ENCODE results near the gene ZNF14.
"Not testable (repeated sequence)": the region's sequence is repeated elsewhere in the genome, so short reads cannot be mapped to it uniquely, and the experiment has no call there.

Gene ZNF14

GRCh38 chr19:19732579-19733501 lies at the start of gene ZNF14:
Gene ZNF14, minus strand, starts transcription at chr19:19733112. Its CDS starts 154 bp downstream, at chr19:19732958.
- DNase-seq = peak; percentile 98

GRCh38 chr19:19781791-19782190 lies 48.9 kb upstream of the ZNF14 start:
- not testable (repeated sequence) for DNase-seq

GRCh38 chr19:19778666-19779065 lies 45.8 kb upstream of the ZNF14 start:
- no peak for DNase-seq

GRCh38 chr19:19777692-19778091 lies 44.8 kb upstream of the ZNF14 start:
- no peak for DNase-seq

GRCh38 chr19:19776206-19777008 lies 43.5 kb upstream of the ZNF14 start:
- DNase-seq = peak; percentile 96

- DNase-seq = peak; percentile 57
Measured at GRCh38 chr19:19775891-19776205, 42.9 kb upstream of the ZNF14 start.

- no peak for DNase-seq
Measured at GRCh38 chr19:19774354-19775033, 41.6 kb upstream of the ZNF14 start.

GRCh38 chr19:19771963-19772362 lies 39.1 kb upstream of the ZNF14 start:
- peak; percentile 23 for DNase-seq

GRCh38 chr19:19769971-19770370 lies 37.1 kb upstream of the ZNF14 start:
- not testable (repeated sequence) for DNase-seq

- no peak for DNase-seq
Measured at GRCh38 chr19:19758164-19758563, 25.3 kb upstream of the ZNF14 start.

- no peak for DNase-seq
Measured at GRCh38 chr19:19752760-19753403, 20.0 kb upstream of the ZNF14 start.

- no peak for DNase-seq
Measured at GRCh38 chr19:19751846-19752245, 18.9 kb upstream of the ZNF14 start.

GRCh38 chr19:19750842-19751790 lies 18.2 kb upstream of the ZNF14 start:
- no peak for DNase-seq

GRCh38 chr19:19749908-19750841 lies 17.3 kb upstream of the ZNF14 start:
- no peak for DNase-seq

GRCh38 chr19:19749117-19749907 lies 16.4 kb upstream of the ZNF14 start:
- no peak for DNase-seq

GRCh38 chr19:19748249-19748938 lies 15.5 kb upstream of the ZNF14 start:
- no peak for DNase-seq

GRCh38 chr19:19747357-19748220 lies 14.7 kb upstream of the ZNF14 start:
- DNase-seq = no peak

All from RPMI8226 (cell line).